GM12872 (cell line): Measurements from ENCODE around the gene CPLANE1.

Experiments
- TF ChIP-seq, protein P1 (sequence below): IDR thresholded peaks from 3 replicates; pipeline ENCODE4 v1.5.1; 2011; ENCODE audit warnings: low read depth, mild to moderate bottlenecking, low read length, moderate library complexity; ENCODE audit not compliant: insufficient read depth

The CPLANE1 gene

DNA sequence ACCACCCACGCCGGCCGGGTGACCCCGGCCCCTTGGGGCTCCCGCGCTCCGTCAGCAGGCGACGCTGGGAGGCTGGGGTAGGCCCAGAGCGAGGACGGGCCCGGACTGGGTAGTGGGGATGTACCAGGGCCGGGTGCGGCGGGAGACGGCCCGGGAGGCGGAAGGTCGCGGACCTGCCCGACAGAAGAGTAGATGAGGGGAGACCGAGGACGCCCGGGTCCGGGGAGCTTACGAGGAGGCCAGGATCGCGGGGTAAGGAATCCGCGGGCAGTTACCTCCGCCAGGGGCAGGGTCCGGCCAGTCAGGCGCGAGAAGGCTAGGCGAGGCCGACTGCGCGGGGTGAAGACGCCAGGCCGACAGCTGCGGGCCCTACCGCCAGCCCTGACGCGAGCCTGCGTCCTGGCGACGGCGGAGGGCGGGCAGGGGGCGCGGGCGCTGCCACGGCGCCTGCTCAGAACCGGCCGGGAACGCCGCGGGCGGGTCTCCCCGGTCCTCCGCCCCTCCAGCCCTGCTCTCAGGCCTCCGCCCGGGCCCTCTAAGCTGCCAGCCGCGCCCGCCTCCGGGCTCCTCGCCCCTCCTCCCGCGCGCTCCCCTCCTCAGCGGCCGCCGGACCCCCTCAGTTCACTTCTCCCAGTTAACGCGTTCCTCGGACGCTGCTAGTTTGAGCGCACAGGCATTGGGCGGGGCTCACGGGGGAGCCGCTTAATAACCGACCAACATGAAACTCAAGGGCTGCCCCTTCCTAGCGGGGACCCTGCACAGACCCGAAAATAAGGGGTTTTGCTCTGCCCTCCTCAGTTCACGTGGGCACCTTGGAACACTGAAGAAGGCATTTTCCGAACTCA is at the start of gene CPLANE1:
Gene CPLANE1 (minus strand): TSS at position 407 of the 845 bp plus-strand sequence. CDS start 1,678 bp downstream, outside the sequence.
- TF ChIP-seq, protein P1, sequence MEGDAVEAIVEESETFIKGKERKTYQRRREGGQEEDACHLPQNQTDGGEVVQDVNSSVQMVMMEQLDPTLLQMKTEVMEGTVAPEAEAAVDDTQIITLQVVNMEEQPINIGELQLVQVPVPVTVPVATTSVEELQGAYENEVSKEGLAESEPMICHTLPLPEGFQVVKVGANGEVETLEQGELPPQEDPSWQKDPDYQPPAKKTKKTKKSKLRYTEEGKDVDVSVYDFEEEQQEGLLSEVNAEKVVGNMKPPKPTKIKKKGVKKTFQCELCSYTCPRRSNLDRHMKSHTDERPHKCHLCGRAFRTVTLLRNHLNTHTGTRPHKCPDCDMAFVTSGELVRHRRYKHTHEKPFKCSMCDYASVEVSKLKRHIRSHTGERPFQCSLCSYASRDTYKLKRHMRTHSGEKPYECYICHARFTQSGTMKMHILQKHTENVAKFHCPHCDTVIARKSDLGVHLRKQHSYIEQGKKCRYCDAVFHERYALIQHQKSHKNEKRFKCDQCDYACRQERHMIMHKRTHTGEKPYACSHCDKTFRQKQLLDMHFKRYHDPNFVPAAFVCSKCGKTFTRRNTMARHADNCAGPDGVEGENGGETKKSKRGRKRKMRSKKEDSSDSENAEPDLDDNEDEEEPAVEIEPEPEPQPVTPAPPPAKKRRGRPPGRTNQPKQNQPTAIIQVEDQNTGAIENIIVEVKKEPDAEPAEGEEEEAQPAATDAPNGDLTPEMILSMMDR, result no peak

DNA sequence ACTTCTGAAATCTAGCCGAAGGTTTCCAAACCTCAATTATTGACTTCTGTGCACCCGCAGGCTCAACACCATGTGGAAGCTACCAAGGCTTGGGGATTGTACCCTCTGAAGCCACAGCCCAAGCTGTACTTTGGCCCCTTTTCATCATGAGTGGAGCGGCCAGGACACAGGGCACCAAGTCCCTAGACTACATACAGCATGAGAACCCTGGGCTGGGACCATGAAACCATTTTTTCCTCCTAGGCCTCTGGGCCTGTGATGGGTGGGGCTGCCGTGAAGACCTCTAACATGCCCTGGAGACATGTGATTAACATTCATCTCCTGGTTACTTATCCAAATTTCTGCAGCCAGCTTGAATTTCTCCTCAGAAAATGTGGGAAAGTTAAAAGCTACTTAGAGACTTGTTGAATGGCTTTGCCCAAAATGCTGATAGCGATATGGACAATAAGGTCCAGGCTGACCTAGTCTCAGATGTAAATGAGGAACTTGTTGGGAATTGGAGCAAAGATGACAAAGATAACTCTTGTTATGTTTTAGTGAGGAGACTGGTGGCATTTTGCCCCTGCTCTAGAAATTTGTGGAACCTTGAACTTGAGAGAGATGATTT is 34.1 kb upstream of the CPLANE1 start:
- TF ChIP-seq, protein P1, result no peak

DNA sequence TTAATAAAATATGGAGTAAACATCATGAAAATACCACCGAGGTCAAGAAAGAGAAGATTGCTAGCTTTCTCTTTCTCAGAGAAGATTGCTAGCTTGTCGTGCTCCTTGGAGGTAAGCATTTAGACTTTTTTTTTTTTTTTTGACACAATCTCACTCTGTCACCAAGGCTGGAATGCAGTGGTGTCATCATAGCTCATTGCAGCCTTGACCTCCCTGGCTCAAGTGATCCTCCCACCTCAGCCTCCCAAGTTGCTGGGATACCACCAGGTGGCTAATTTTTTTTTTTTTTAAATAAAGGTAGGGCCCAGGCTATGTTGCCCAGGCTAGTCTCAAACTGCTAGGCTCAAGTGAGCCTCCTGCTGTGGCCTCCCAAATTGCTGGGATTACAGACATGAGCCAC is 26.3 kb upstream of the CPLANE1 start:
- TF ChIP-seq, protein P1, result no peak

DNA sequence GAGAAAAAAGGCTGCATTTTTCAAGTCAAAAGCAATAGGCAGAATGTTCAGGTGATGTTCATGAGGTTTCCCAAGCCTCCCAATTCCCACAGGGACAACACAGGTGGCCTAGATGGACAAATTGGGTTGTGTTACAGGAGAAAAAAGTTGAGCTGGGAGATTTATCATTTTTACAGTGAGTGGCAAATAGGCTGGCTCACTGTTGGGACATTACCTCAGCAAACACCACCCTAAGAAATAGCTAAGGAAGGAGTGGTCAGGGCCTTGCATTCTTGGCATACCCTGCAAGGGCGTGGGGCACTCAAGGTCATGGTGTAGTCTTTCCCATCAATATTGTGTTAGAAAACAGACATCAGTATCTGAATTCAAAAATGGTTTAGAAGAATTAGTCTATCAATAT is 23.3 kb upstream of the CPLANE1 start:
- TF ChIP-seq, protein P1, result no peak

DNA sequence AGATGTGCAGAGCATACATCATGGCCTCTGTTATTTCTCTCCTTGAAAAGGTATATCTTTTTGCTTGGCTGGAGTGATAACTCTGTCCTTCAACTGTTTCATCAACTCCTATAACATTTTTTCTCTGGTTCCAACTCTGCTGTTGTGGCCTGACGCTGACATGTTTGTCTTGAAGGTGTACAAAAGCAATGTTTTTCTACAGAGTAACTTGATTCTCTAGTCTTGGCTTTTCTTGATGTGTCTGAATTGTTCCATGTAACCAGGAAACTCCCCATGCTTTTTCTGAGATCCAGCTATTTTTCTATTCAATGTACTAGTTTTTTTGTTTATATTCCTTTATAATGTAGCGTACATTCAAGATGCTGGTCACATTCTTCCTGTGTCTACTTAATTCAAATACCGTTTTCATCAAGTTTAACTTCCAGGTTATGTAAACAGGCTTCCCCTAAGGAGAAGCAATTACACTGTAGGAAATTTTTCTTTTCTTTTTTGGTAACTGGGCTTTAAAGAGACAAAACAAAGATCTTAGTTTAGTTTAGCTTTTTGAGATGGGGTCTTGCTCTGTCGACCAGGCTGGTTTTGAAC is 6.7 kb upstream of the CPLANE1 start:
- TF ChIP-seq, protein P1, result no peak

DNA sequence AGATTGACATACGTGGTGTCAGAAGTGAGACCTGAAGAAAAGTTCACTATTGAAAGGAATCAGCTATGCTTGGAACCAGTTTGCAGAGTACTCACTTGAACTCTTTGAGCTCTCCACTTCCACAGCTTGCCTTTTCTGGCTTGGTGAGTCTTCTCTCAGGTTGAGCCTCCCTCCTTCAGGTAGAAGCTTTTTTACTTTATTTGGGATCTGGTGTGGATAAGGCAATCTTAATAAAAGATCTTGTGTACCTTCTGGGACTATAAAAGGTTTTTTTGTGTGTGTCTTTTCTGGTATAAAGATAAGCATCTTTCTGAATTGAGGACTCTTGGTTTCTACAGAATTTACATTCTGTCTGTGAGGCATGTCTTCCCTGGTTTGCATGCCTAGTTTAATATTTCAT is 5.4 kb upstream of the CPLANE1 start:
- TF ChIP-seq, protein P1, result no peak

DNA sequence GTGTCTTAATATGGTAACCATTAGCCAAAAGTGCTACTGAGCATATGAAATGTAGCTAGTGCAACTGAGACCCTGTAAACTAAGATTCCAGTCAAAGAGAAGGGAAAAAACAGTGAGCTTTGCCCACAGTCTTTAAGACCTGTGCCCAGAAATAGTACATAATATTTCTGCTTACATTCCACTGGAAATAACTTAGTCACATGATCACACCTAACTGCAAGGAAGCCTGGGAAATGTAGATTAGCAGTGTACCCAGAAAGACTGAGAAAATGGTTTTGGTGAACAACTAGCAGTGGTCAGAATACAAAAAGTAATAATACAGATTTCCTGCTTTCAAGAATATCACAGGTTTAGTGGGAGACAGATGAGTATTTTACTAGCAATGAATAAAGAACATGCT is 2.5 kb upstream of the CPLANE1 start:
- TF ChIP-seq, protein P1, result no peak
